D721Med (cell line): ENCODE measurements around the gene PMP22.

Experiments used
- DNase-seq: peaks from one replicate; pipeline ENCODE4 v3.0.0; 2011; ENCODE audit warnings: low spot score; ENCODE audit not compliant: insufficient read length
- FAIRE-seq: peaks from 2 replicates; lab custom pipeline; 2011; peaks lifted over from hg19 to GRCh38; lab: Jason Lieb, UNC
- TF ChIP-seq, protein P1 (sequence below): IDR thresholded peaks from 2 replicates; pipeline ENCODE4 v1.5.1; 2012; ENCODE audit warnings: mild to moderate bottlenecking, control low read depth; ENCODE audit not compliant: insufficient read depth; ENCODE audit errors: missing control alignments

PMP22 gene

DNA sequence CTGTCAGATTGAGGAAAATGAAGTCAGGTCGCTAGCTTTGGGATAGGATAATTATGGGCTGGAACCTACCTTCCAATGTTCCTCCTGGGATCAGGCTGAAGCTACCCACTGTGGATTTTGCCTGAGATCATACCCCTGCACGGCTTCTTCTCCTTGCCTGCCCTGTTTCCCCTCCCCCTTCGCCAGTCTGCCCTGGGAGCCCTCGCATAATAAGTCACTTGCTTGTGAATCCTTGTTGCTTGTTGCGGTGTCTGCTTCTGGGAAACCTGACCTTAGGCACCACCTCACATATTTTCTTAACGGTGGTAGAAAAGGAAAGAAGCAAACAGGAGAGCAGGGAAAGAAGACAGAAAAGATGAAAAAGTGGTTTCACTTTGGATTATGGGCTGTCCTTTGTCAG, 13.3 kb upstream of the PMP22 start:
- no peak for DNase-seq
- FAIRE-seq: no peak
- TF ChIP-seq, protein P1, sequence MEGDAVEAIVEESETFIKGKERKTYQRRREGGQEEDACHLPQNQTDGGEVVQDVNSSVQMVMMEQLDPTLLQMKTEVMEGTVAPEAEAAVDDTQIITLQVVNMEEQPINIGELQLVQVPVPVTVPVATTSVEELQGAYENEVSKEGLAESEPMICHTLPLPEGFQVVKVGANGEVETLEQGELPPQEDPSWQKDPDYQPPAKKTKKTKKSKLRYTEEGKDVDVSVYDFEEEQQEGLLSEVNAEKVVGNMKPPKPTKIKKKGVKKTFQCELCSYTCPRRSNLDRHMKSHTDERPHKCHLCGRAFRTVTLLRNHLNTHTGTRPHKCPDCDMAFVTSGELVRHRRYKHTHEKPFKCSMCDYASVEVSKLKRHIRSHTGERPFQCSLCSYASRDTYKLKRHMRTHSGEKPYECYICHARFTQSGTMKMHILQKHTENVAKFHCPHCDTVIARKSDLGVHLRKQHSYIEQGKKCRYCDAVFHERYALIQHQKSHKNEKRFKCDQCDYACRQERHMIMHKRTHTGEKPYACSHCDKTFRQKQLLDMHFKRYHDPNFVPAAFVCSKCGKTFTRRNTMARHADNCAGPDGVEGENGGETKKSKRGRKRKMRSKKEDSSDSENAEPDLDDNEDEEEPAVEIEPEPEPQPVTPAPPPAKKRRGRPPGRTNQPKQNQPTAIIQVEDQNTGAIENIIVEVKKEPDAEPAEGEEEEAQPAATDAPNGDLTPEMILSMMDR: no peak

DNA sequence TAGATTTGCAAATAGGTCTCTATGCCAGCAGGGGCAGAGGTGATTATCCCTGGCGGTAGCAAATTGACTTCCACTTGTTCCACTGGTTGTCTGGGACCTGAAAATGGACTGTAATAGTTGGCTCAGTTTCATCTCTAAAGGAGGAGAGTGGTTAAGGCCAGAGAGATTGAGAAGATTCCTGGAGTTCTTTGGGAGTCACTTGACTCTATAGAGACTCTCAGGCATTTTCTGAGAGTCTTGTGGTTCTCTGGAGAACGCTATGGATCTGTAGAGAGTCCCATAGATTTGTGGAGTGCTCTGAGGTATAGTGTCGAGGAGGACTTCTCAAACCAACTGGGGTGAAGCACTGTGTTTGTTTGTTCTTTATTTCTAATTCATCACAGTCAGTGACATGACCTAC, 8.9 kb upstream of the PMP22 start:
- TF ChIP-seq, protein P1: no peak
- DNase-seq: no peak
- FAIRE-seq: no peak

DNA sequence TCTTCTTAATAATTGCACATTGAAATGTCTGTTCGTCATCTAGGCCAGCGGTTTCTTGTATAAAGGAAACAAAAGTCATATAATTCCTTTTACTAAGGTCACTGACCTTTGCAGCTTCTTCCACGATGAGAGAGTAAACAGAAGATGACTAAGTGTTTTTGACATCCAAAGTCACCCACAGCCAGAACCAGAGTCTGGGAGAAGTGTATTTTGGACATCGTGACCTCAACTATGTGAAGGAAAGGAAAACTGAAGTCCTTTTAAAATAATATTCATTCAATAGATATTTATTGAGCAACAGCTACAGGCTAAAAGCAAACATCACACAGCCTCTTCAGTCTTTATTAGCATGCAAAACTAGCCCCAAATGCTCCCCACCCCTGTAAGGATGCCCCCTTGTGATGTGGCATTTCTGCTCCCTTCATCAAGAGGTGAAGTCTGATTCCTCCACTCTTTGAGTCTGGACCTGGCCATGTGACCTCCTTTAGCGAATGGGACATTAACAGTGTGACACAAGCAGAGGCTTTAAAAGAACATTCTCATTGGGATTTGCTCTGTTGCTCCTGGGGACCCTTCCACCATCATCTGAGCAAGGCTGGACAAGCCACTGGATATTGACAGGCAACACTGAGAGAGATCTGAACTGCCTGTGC, 8.1 kb upstream of the PMP22 start:
- DNase-seq: no peak
- TF ChIP-seq, protein P1: no peak
- FAIRE-seq: no peak

GRCh38 chr17:15271741-15272140, 6.6 kb upstream of the PMP22 start:
- no peak for DNase-seq
- TF ChIP-seq, protein P1: no peak
- FAIRE-seq: no peak

- TF ChIP-seq, protein P1: no peak
- no peak for FAIRE-seq
Measured at GRCh38 chr17:15270628-15271381, 5.7 kb upstream of the PMP22 start.

DNA sequence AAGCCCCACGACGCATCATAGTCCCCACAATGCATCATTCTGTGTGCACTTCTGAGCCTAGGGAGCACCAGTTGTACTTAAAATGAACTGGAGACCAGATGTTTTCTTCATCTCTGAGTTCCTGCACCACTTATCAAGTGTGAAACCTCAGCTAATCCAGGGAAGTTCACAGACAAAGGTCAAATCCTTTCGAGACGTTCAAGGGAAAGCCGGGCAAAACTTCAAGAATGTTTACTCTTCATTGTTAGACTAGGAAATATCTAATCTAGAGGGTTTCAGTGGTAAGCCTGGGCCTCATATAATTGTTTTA, 4.6 kb upstream of the PMP22 start:
- FAIRE-seq (no peak), DNase-seq (no peak)
- TF ChIP-seq, protein P1: no peak

More at GRCh38 chr17:15270628-15271381, 5.7 kb upstream of the PMP22 start:
- DNase-seq: no peak
